CD14-positive monocyte (primary cell): ENCODE results near the gene ACTA1. TPM values are rescaled to one million over a fixed set of nuclear protein-coding genes. Genes with fewer than 3 reads are reported as not detected.

Source experiments
- DNase-seq, 3 donors: peaks; one replicate each; pipeline ENCODE4 v3.0.0-alpha.2; 2011 to 2022
- H2AFZ ChIP-seq: 2 replicates; pipeline ENCODE4 v1.6.0; 2012; ENCODE audit warnings: mild to moderate bottlenecking, low read depth, low read length, inconsistent platforms; ENCODE audit not compliant: insufficient read depth, poor library complexity, severe bottlenecking
- H3K27ac ChIP-seq, 2 donors: 1 replicate in 1 of 2; 2 replicates in 1 of 2; pipeline ENCODE4 v1.5.1; 2012 to 2013; ENCODE audit warnings: low read length in 2 of 2, control low read depth in 1 of 2, inconsistent platforms in 1 of 2, low read depth in 1 of 2, mild to moderate bottlenecking in 1 of 2
- H3K27me3 ChIP-seq, 2 donors: one replicate each; pipeline versions ENCODE4 v1.6.0 to v1.6.1; 2011 to 2013; ENCODE audit warnings: low read length in 2 of 2; ENCODE audit not compliant: control insufficient read depth in 2 of 2, insufficient read depth in 2 of 2
- H3K36me3 ChIP-seq, 2 donors: replicated peaks in 1 of 2; 1 replicate in 1 of 2; 2 replicates in 1 of 2; pipeline versions ENCODE4 v1.5.1 to v1.6.1; 2012 to 2013; ENCODE audit warnings: low read length in 2 of 2, control low read depth in 1 of 2, inconsistent platforms in 1 of 2, mild to moderate bottlenecking in 1 of 2; ENCODE audit not compliant: insufficient read depth in 2 of 2, control insufficient read depth in 1 of 2
- H3K4me1 ChIP-seq, 2 donors: 1 replicate in 1 of 2; 2 replicates in 1 of 2; pipeline versions ENCODE4 v1.5.1 to v1.6.1; 2012 to 2013; ENCODE audit warnings: low read length in 2 of 2, control low read depth in 1 of 2, inconsistent platforms in 1 of 2, mild to moderate bottlenecking in 1 of 2, moderate library complexity in 1 of 2; ENCODE audit not compliant: insufficient read depth in 2 of 2, control insufficient read depth in 1 of 2
- H3K4me2 ChIP-seq: replicated peaks from 2 replicates; pipeline ENCODE3; 2012; ENCODE audit warnings: low read length, moderate library complexity, mild to moderate bottlenecking; ENCODE audit not compliant: poor library complexity, severe bottlenecking; ENCODE audit errors: extremely low read depth
- H3K4me3 ChIP-seq, 3 experiments: fragments of 200-600 bp in 1 of 3; sonication (generic) in 1 of 3; replicated peaks in 1 of 3; 1 replicate in 2 of 3; 2 replicates in 1 of 3; pipeline ENCODE4 v1.5.1; 2011 to 2013; ENCODE audit warnings: low read length in 3 of 3, mild to moderate bottlenecking in 3 of 3, control low read depth in 2 of 3, low read depth in 2 of 3, inconsistent platforms in 1 of 3, moderate library complexity in 1 of 3
- H3K79me2 ChIP-seq: 2 replicates; pipeline ENCODE4 v1.6.0; 2012; ENCODE audit warnings: mild to moderate bottlenecking, control low read depth, inconsistent platforms, low read length, moderate library complexity; ENCODE audit not compliant: insufficient read depth
- H3K9ac ChIP-seq: 2 replicates; pipeline ENCODE4 v1.6.0; 2017; ENCODE audit warnings: low read length, mild to moderate bottlenecking; ENCODE audit not compliant: insufficient read depth, poor library complexity, severe bottlenecking
- H3K9me3 ChIP-seq, 2 donors: replicated peaks in 1 of 2; 1 replicate in 1 of 2; 2 replicates in 1 of 2; pipeline versions ENCODE4 v1.5.1 to v1.6.1; 2012 to 2013; ENCODE audit warnings: low read length in 2 of 2, control low read depth in 1 of 2; ENCODE audit not compliant: control insufficient read depth in 1 of 2, insufficient read depth in 1 of 2
- H4K20me1 ChIP-seq: 2 replicates; pipeline ENCODE4 v1.6.0; 2012; ENCODE audit warnings: mild to moderate bottlenecking, low read length, control low read depth, moderate library complexity; ENCODE audit not compliant: insufficient read depth
- H3K27ac Mint-ChIP-seq, 7 donors: one replicate each; pipeline ENCODE4 v1.8.0; 2020; ENCODE audit warnings: mild to moderate bottlenecking in 7 of 7, mixed read lengths in 7 of 7, moderate library complexity in 6 of 7, inconsistent platforms in 2 of 7
- H3K27me3 Mint-ChIP-seq, 3 donors: one replicate each; pipeline ENCODE4 v1.8.0; 2021 to 2022; ENCODE audit warnings: low read depth in 3 of 3, mild to moderate bottlenecking in 3 of 3, mixed read lengths in 3 of 3, moderate library complexity in 3 of 3, inconsistent platforms in 1 of 3
- H3K36me3 Mint-ChIP-seq, 2 donors: one replicate each; pipeline ENCODE4 v1.8.0; 2020; ENCODE audit warnings: mixed read lengths in 2 of 2, inconsistent platforms in 1 of 2, mild to moderate bottlenecking in 1 of 2
- H3K4me1 Mint-ChIP-seq: one replicate; pipeline ENCODE4 v1.8.0; 2020; ENCODE audit warnings: mild to moderate bottlenecking, mixed read lengths
- H3K4me3 Mint-ChIP-seq, 2 donors: one replicate each; pipeline ENCODE4 v1.8.0; 2020; ENCODE audit warnings: mild to moderate bottlenecking in 2 of 2, mixed read lengths in 2 of 2, moderate library complexity in 1 of 2
- H3K9me3 Mint-ChIP-seq, 7 donors: one replicate each; pipeline ENCODE4 v1.8.0; 2020 to 2022; ENCODE audit warnings: mixed read lengths in 7 of 7, mild to moderate bottlenecking in 6 of 7, moderate library complexity in 6 of 7, inconsistent platforms in 2 of 7
- CTCF ChIP-seq: fragments of 200-600 bp; IDR thresholded peaks from one replicate; pipeline ENCODE4 v1.8.0; 2022; ENCODE audit warnings: antibody characterized with exemption, mild to moderate bottlenecking
- WGBS: methylation state at CpG from one replicate; pipeline ENCODE4 v1.1.5; 2013; ENCODE audit warnings: missing lambda C conversion rate; ENCODE audit not compliant: insufficient coverage; 5-methylcytosine and 5-hydroxymethylcytosine counted together
- intact Hi-C, 2 donors: fragments of 100-400 bp; cut with micrococcal nuclease; formaldehyde crosslinking; loops; one replicate each; pipeline versions ENCODE4 v1.15.0 to v1.15.1; 2023
- polyA plus RNA-seq, 3 donors: library from polyadenylated mRNA; depleted of rRNA in 1 of 3; unstranded in 2 of 3; stranded (reverse) in 1 of 3; fragments of 300-500 nt in 2 of 3; fragments of >200 nt in 1 of 3; fragmentation: Illumina TruSeq in 2 of 3; gene quantifications; 1 replicate in 2 of 3; 2 replicates in 1 of 3; pipeline ENCODE4 v1.2.3, GENCODE V29; 2012 to 2021

Gene ACTA1
- polyA plus RNA-seq, 3 donors, result 0.72 TPM; not detected in 2

GRCh38 chr1:229427572-229427971 lies 6.3 kb downstream of the ACTA1 start:
- no peak for TF ChIP-seq CTCF
- no peak overlapping the region for H2AFZ ChIP-seq
- peaks cover 56 to 82% (median 59%) of the 10 kb centered on the region in 3 donors for H3K27me3 Mint-ChIP-seq
- H3K4me1 Mint-ChIP-seq, result peaks cover 16% of the 10 kb centered on the region
- no peak overlapping the region for H3K27ac ChIP-seq
- H3K4me3 Mint-ChIP-seq, result no peak overlapping the region
- no peaks in the 10 kb centered on the region for H3K79me2 ChIP-seq
- no peak overlapping the region for H3K4me3 ChIP-seq
- peaks cover 31 to 60% of the 10 kb centered on the region in 2 donors for H3K27me3 ChIP-seq
- no peaks in the 10 kb centered on the region for H3K36me3 ChIP-seq
- H3K4me2 ChIP-seq, result no peak overlapping the region
- no peaks in the 10 kb centered on the region for H4K20me1 ChIP-seq
- H3K9me3 ChIP-seq, result peaks cover 0 to 11% of the 10 kb centered on the region in 2 donors
- peaks cover 9 to 11% of the 10 kb centered on the region in 2 donors for H3K4me1 ChIP-seq
- no peak overlapping the region for H3K27ac Mint-ChIP-seq
- WGBS, result 100% methylated on average over 1 of the region's 3 CpGs
- DNase-seq, result no peak
- intact Hi-C loops, result no loop called here
- peaks cover 5 to 10% of the 10 kb centered on the region in 2 donors for H3K36me3 Mint-ChIP-seq
- no peak overlapping the region for H3K9ac ChIP-seq
- peaks cover 0 to 33% (median 21%) of the 10 kb centered on the region in 7 donors for H3K9me3 Mint-ChIP-seq

- no peak for DNase-seq
- H3K36me3 Mint-ChIP-seq, result peaks cover 0 to 3% of the 10 kb centered on the region in 2 donors
- Histone ChIP-seq H3K9me3 (peaks cover 0 to 8% of the 10 kb centered on the region in 2 donors), H3K36me3 (no peaks in the 10 kb centered on the region), H3K79me2 (no peaks in the 10 kb centered on the region), H3K4me1 (no peaks in the 10 kb centered on the region), H3K4me2 (no peak overlapping the region), H3K27me3 (peaks cover 16 to 42% of the 10 kb centered on the region in 2 donors), H3K9ac (no peak overlapping the region), H3K27ac (no peak overlapping the region), H2AFZ (no peak overlapping the region), H4K20me1 (no peaks in the 10 kb centered on the region), H3K4me3 (no peak overlapping the region)
- H3K9me3 Mint-ChIP-seq, result peaks cover 0 to 16% (median 12%) of the 10 kb centered on the region in 7 donors
- intact Hi-C loops, result no loop called here
- no peak overlapping the region for H3K27ac Mint-ChIP-seq
- peaks cover 40 to 68% (median 45%) of the 10 kb centered on the region in 3 donors for H3K27me3 Mint-ChIP-seq
- H3K4me3 Mint-ChIP-seq, result no peak overlapping the region
- H3K4me1 Mint-ChIP-seq, result peaks cover 2% of the 10 kb centered on the region
- 71% methylated on average over 2 of the region's 2 CpGs for WGBS
- TF ChIP-seq CTCF, result no peak
These were observed 8.2 kb downstream of the ACTA1 start for GRCh38 chr1:229425564-229426159.
